Astrocyte (in vitro differentiated cells and primary cell): Measurements from ENCODE around the gene PLXND1.

Source experiments
- CTCF ChIP-seq: IDR thresholded peaks from 2 replicates; pipeline ENCODE4 v1.5.1; 2011; ENCODE audit warnings: low read depth, mild to moderate bottlenecking, inconsistent platforms, low read length, moderate library complexity; ENCODE audit not compliant: insufficient read depth
- EZH2 ChIP-seq: IDR thresholded peaks from 2 replicates; pipeline ENCODE4 v1.6.1; 2012; ENCODE audit warnings: mild to moderate bottlenecking, low read length, inconsistent platforms; ENCODE audit not compliant: insufficient read depth

GRCh38 chr3:129611446-129611800 is 4.9 kb upstream of the PLXND1 start:
- no peak for TF ChIP-seq EZH2
- TF ChIP-seq CTCF = no peak
